Measurements from ENCODE around the gene CA9.

DNA sequence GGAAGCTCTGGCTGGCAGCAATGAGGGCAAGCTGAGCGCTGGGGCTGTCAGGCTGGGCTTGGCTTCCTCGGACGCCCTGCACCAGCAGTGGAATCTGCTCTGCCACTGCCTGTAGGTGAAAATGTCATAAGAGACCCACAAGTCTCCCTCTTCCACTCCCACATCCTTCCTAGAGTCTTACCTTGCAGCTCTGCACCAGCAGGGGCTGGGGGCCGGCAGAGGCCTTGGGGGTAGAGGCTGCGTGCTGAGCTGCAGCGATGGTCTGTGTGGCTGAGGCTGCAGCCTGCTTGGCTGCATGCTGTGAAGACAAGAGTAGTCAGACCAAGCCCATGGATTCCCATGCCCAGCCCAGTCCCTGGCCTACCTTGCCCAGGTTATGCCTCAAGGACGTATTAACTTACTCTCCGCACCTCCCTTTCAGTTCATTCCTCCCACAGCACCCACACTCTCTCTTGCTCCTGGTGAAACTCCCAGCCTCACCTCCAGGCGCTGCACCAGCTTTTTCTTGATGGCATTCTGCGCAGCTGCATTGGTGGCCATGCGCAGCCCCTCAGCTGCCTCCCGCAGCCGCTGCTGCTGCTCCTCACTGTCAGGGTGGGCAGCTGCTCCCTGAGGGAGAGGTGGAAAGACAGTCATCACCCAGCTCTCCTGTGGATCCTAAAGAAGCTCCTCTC is 41.0 kb downstream of the CA9 start:
- TF ChIP-seq, protein P1, sequence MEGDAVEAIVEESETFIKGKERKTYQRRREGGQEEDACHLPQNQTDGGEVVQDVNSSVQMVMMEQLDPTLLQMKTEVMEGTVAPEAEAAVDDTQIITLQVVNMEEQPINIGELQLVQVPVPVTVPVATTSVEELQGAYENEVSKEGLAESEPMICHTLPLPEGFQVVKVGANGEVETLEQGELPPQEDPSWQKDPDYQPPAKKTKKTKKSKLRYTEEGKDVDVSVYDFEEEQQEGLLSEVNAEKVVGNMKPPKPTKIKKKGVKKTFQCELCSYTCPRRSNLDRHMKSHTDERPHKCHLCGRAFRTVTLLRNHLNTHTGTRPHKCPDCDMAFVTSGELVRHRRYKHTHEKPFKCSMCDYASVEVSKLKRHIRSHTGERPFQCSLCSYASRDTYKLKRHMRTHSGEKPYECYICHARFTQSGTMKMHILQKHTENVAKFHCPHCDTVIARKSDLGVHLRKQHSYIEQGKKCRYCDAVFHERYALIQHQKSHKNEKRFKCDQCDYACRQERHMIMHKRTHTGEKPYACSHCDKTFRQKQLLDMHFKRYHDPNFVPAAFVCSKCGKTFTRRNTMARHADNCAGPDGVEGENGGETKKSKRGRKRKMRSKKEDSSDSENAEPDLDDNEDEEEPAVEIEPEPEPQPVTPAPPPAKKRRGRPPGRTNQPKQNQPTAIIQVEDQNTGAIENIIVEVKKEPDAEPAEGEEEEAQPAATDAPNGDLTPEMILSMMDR (IDR thresholded peaks at IDR 0.05), result no peak
- TF ChIP-seq POLR2A (IDR thresholded peaks at IDR 0.05), result no peak

Data from vagina (tissue), 2 donors.